Measurements from ENCODE around the gene CAP2.

The CAP2 gene

GRCh38 chr6:17477356-17477755, 84.0 kb downstream of the CAP2 start:
- no peak for DNase-seq

- no peak for DNase-seq
Measured at GRCh38 chr6:17478223-17478907, 85.0 kb downstream of the CAP2 start.

DNA sequence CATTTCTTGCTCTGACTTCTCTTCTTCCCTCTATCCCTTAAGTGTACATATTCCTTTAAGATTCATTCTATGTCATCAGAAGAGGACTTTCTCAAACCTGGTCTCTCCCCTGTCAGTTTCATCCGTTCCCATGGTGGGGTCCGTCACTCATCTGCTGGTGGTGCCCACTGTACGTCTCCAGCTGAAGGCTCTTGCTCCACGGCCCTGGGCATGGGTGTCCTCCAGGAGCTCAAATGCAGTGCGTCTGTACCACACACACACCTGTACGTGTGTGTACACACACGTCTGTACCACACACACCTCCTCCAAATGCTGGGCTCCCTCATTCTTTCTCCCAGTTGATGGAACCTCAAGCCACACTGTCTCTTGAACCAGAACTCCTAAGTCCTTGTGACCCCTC, 85.6 kb downstream of the CAP2 start:
- DNase-seq = no peak

DNA sequence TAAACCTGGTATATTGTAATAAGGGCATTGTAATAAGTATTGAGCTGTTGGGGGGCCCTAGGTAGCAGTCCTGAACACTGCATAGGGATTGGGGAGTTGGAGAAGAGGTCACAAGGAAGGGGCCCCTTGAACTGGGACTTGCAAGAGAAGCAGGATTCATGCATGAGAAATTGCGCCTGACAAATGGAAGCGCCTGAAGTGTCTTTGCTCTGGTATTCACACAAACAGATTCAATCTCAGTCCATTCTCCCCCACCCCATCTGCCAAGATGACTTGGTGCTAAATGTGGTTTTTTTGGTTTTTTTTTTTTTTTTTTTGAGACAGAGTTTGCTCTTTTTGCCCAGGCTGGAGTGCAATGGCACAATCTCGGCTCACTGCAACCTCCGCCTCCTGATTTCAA, 87.1 kb downstream of the CAP2 start:
- no peak for DNase-seq

DNA sequence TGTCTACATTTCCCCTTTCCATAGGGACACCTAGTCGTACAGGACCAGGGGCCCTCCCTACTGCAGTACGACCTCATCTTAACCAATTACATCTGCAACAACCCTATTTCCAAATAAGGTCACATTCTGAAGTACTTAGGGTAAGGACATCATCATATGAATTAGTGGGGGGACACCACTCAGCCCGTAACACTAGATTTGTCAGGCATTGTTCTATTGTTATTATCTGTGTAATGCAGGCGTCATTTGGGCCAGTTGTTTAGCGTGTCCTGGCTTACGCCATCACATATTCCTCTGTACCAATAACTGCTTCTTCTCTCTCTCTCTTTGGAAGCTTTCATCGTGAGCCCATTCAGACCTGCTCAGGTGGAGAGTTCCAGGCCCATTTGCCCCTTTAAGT, 89.3 kb downstream of the CAP2 start:
- DNase-seq = no peak

- no peak for DNase-seq
Measured at GRCh38 chr6:17483391-17484016, 90.1 kb downstream of the CAP2 start.

- DNase-seq = no peak
Measured at GRCh38 chr6:17484201-17484849, 90.9 kb downstream of the CAP2 start.

GRCh38 chr6:17485181-17485580, 91.8 kb downstream of the CAP2 start:
- DNase-seq = no peak

DNA sequence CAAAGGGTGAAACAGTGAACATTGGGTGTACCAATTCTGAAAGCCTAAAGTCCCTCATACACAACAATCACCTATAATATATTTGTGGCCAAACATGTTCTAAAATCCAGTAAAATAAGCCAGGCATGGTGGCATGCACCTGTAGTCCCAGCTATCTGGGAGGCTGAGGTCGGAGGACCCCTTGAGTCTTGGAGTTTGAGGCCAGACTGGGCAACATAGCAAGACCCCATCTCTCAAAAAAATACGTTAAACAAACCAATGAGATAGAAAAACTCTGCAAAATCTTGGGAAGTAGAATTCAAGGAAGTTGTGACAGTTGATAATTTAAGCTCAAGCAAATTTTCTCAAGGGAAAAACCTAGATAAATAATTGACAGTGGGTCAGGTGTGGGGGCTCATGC, 92.6 kb downstream of the CAP2 start:
- DNase-seq = no peak

- no peak for DNase-seq
Measured at GRCh38 chr6:17486680-17487079, 93.3 kb downstream of the CAP2 start.

- no peak for DNase-seq
Measured at GRCh38 chr6:17490724-17491123, 97.3 kb downstream of the CAP2 start.

DNA sequence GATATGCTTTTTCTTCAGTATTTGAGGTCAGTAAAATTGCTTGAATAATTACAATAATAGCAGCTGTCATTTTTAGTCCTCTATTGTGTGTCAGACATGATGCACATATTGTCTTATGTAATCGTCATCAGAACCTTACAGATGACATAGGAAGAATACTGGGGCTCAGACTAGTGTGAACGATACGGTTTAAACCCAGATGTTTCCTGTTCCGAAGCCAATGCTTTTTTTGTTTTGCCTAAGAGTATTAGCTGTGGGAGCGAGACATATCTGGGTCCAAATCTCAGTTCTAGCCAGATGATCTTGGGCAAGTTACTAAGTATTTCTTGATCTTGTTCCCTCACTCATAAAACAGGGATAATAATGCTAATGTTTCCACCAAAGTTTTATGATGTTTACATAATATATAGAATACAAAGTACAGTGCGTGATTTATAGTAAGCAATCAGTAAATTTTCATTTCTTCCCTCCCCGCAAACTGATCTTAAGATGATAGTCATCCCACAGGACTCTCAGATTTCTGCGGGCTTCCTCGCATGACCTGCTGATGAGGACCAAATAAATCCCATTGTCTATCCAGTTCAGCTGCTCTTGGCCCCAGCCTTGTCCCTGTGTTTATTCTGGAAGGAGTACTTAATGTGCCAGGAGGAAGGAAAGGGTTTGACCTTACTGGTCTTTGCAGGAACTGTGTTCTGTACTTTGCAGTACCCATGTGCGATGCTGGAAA, 98.2 kb downstream of the CAP2 start:
- no peak for DNase-seq

DNA sequence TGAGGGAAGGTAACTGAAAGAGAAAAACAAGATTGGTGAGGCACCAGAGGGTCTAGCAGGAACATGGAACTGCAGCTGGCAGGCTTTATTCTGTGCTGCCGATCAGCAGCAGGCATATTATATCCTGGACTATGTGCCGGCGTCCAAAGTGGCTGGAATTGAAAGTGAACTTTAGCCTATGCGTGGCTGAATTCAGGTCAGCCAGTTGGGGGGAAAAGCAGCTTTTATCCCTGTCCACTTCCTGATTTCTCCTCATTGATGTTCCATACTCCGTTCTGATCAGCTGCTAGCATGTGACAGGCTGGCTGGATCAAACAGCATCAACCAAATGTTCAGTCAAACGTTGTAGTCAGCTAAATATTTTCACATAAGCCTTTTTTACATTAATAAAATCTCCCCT, 99.0 kb downstream of the CAP2 start:
- no peak for DNase-seq

DNA sequence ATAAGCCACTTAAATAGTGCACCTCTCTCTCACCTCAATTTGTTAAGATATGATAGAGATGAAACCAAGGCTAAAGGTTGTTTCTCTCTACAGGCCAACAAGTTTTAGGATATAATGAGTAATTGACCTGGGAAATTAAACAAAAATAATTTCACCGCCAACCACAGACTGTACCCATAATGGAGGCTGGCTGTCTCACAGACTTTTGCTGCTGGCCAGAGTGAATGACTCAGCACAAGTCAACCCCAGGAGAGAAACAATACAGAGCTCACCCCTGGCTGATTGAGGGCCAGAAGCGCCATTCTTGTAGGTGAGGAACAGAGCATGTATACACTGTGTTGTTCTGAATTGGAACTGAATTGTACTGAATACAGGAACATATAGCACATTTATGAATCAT, 99.9 kb downstream of the CAP2 start:
- no peak for DNase-seq

DNA sequence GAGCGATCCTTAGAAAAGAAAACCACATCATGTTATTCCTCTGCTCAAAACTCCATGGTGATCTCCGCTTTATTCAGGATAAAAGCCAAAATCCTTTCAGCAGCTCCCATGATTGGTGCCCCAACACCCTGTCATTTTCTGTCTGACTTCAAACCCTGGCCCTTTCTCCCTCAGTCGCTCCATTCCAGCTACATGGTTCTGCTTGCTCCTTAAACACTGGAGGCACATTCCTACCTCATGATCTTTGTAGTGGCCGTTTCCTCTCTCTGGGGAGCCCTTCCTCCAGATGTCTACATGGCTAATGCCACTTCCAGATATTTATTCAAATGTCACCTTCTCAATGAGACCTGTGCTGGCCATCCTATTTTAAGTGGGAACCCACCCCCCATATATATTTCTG, 100.8 kb downstream of the CAP2 start:
- no peak for DNase-seq

DNA sequence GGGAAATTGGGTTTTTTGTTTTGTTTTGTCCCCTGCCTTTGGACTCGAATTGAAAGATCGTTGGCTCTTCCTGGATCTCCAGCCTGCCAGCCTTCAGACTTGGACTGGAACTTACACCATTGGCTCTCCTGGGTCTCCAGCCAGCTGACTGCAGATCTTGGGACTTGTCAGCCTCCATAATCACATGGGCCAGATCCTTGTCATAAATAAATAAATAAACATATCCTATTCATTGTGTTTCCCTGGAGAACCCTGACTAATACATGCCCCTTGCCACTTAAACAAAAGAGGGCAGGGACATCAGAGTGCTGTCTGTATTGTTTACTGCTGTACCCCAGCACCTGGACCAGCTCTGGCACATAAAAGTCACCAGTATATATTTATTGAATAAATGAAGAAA, 101.5 kb downstream of the CAP2 start:
- no peak for DNase-seq

GRCh38 chr6:17497535-17498095, 104.2 kb downstream of the CAP2 start:
- no peak for DNase-seq

- no peak for DNase-seq
Measured at GRCh38 chr6:17501442-17501841, 108.0 kb downstream of the CAP2 start.

GRCh38 chr6:17501982-17502704, 108.7 kb downstream of the CAP2 start:
- DNase-seq = no peak

DNA sequence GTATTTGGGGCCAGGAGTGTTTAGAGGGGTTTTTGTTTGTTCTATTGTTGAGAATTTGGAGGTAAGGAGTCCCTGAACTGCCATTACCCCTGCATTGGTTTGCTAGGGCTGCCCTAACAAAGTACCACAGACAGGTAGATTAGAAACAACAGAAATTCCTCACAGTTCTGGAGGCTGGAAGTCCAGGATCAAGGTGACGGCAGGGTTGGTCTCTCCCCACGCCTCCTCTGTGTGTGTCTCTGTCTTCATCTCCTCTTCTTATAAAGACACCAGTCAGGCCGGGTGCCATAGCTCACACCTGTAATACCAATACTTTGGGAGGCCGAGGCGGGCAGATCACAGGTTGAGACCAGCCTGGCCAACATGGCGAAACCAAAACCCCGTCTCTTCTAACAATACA, 109.7 kb downstream of the CAP2 start:
- no peak for DNase-seq

- no peak for DNase-seq
Measured at GRCh38 chr6:17504005-17504404, 110.6 kb downstream of the CAP2 start.

DNA sequence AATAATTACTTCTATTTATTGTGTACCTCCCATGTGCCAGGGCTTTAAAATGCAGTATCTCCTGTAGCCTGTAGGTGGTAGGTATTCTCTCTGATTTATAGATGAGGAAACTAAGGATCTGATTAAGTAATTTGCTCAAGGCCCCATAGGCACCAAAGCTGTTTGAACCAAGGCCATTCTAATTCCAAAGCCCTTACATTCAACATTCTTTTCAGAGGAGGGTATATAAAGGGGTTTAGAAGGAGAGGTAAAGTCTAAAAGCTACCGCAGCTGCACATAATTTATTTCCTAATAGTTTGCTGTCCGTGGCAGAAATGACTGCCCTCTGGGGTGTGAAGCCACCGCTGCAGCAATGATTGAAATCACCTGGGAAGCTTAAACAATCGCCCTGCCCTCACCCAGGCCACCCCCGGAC, 111.7 kb downstream of the CAP2 start:
- DNase-seq = no peak

DNA sequence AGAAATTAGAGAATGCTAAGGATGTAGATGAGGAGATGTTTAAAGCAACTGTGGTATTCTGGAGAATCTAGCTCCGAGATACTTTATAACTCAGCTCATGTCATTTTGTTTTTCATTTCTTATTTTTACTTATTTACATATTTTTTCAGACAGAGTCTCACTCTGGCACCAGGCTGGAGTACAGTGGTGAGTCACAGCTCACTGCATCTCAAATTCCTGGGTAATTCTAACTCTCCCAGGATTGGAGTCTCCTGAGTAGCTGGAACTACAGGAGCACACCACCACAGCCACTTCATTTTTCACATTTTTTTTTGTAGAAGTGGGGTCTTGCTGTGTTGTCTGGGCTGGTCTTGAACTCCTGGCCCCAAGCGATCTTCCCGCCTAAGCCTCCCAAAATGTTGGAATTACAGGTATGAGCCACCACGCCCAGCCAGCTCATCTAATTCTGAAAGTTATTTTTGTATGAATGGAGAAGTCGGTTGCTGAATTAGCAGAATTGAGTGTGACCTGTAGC, 112.4 kb downstream of the CAP2 start:
- no peak for DNase-seq
